Activated T-helper 1 cell treated with anti-CD3 and anti-CD28 coated beads, Interleukin-2, amount 50 U/mL, for 16 hours (primary cell): ENCODE data around the gene ARTN.

ENCODE experiments used
- DNase-seq, 2 donors: peaks; one replicate each; pipeline ENCODE4 v3.0.0-alpha.2; 2020; ENCODE audit warnings: low read depth in 1 of 2, low spot score in 1 of 2

The ARTN gene

GRCh38 chr1:43933386-43934100, at the start of gene ARTN:
TSS of gene ARTN (plus strand) at chr1:43933801. CDS start at chr1:43935657, 1,856 bp downstream.
- DNase-seq, result no peak

GRCh38 chr1:43885279-43885801, 48.3 kb upstream of the ARTN start:
- no peak for DNase-seq

- DNase-seq, result no peak
Observed at GRCh38 chr1:43887748-43888147, 45.9 kb upstream of the ARTN start.

- no peak for DNase-seq
Observed at GRCh38 chr1:43890815-43891214, 42.8 kb upstream of the ARTN start.

- DNase-seq, result no peak
Observed at GRCh38 chr1:43893006-43893405, 40.6 kb upstream of the ARTN start.

- DNase-seq, result no peak
Observed at GRCh38 chr1:43898981-43899380, 34.6 kb upstream of the ARTN start.

- no peak for DNase-seq
Observed at GRCh38 chr1:43900386-43900785, 33.2 kb upstream of the ARTN start.

- DNase-seq, result no peak
Observed at GRCh38 chr1:43901196-43901961, 32.2 kb upstream of the ARTN start.

- no peak for DNase-seq
Observed at GRCh38 chr1:43902058-43902831, 31.4 kb upstream of the ARTN start.

GRCh38 chr1:43904660-43905551, 28.7 kb upstream of the ARTN start:
- DNase-seq, result no peak

- no peak for DNase-seq
Observed at GRCh38 chr1:43908226-43908625, 25.4 kb upstream of the ARTN start.

- DNase-seq, result no peak
Observed at GRCh38 chr1:43908858-43909257, 24.7 kb upstream of the ARTN start.

GRCh38 chr1:43910343-43910742, 23.3 kb upstream of the ARTN start:
- no peak for DNase-seq

- no peak for DNase-seq
Observed at GRCh38 chr1:43912607-43913006, 21.0 kb upstream of the ARTN start.

- no peak for DNase-seq
Observed at GRCh38 chr1:43913051-43913501, 20.5 kb upstream of the ARTN start.

- no peak for DNase-seq
Observed at GRCh38 chr1:43913666-43914360, 19.8 kb upstream of the ARTN start.

GRCh38 chr1:43914576-43915525, 18.8 kb upstream of the ARTN start:
- no peak for DNase-seq

GRCh38 chr1:43919906-43920305, 13.7 kb upstream of the ARTN start:
- no peak for DNase-seq

GRCh38 chr1:43921022-43921421, 12.6 kb upstream of the ARTN start:
- no peak for DNase-seq
